Peyer's patch (tissue), 4 donors: ENCODE measurements around the gene ADRA2C. TPM values are rescaled to one million over a fixed set of nuclear protein-coding genes. Genes with fewer than 3 reads are reported as not detected.

Experiments
- DNase-seq, 3 donors: peaks; one replicate each; pipeline ENCODE4 v3.0.0-alpha.2; 2017 to 2019
- H3K27ac ChIP-seq, 4 donors: fragments of 200-600 bp; sonication (generic); one replicate each; pipeline ENCODE4 v1.5.1; 2016 to 2019
- H3K27me3 ChIP-seq, 2 donors: fragments of 200-600 bp; sonication (generic); one replicate each; pipeline ENCODE4 v1.5.1; 2019
- H3K36me3 ChIP-seq, 3 donors: fragments of 200-600 bp; sonication (generic); one replicate each; pipeline ENCODE4 v1.5.1; 2016 to 2019
- H3K4me1 ChIP-seq, 4 donors: fragments of 200-600 bp; sonication (generic); one replicate each; pipeline ENCODE4 v1.5.1; 2016 to 2019
- H3K4me3 ChIP-seq, 4 donors: fragments of 200-600 bp; sonication (generic); 1 replicate in 3 of 4; 2 replicates in 1 of 4; pipeline ENCODE4 v1.5.1; 2016 to 2019; ENCODE audit warnings: mild to moderate bottlenecking in 1 of 4
- H3K9me3 ChIP-seq, 4 donors: fragments of 200-600 bp; sonication (generic); one replicate each; pipeline ENCODE4 v1.5.1; 2016 to 2019; ENCODE audit warnings: mild to moderate bottlenecking in 1 of 4
- POLR2A ChIP-seq, 2 donors: fragments of 450-650 bp; IDR thresholded peaks; one replicate each; pipeline ENCODE4 v1.5.1; 2017; ENCODE audit warnings: antibody characterized with exemption in 2 of 2, mild to moderate bottlenecking in 2 of 2, moderate library complexity in 2 of 2
- total RNA-seq, 4 donors: library from RNA; depleted of rRNA; stranded (reverse); fragments of >200 nt; gene quantifications; one replicate each; pipeline ENCODE4 v1.1.0, GENCODE V29; 2016
- TF ChIP-seq, protein P1 (sequence below), 6 experiments: fragments of 450-650 bp in 4 of 6; fragments of 200-600 bp in 2 of 6; sonication (generic) in 1 of 6; IDR thresholded peaks; one replicate each; pipeline ENCODE4 v1.5.1; 2017 to 2019; ENCODE audit warnings: antibody characterized with exemption in 6 of 6, mild to moderate bottlenecking in 3 of 6, moderate library complexity in 1 of 6

ADRA2C gene
- total RNA-seq, 4 donors from 2014 or later = 0.76 to 5.0 (median 2.9) TPM

GRCh38 chr4:3791256-3791655 lies 25.1 kb downstream of the ADRA2C start:
- DNase-seq = no peak
- TF ChIP-seq, protein P1, sequence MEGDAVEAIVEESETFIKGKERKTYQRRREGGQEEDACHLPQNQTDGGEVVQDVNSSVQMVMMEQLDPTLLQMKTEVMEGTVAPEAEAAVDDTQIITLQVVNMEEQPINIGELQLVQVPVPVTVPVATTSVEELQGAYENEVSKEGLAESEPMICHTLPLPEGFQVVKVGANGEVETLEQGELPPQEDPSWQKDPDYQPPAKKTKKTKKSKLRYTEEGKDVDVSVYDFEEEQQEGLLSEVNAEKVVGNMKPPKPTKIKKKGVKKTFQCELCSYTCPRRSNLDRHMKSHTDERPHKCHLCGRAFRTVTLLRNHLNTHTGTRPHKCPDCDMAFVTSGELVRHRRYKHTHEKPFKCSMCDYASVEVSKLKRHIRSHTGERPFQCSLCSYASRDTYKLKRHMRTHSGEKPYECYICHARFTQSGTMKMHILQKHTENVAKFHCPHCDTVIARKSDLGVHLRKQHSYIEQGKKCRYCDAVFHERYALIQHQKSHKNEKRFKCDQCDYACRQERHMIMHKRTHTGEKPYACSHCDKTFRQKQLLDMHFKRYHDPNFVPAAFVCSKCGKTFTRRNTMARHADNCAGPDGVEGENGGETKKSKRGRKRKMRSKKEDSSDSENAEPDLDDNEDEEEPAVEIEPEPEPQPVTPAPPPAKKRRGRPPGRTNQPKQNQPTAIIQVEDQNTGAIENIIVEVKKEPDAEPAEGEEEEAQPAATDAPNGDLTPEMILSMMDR (IDR thresholded peaks at IDR 0.05) = no peak
- no peak for TF ChIP-seq POLR2A (IDR thresholded peaks at IDR 0.05)
- H3K27ac ChIP-seq = no peak overlapping the region
- no peaks in the 10 kb centered on the region for H3K27me3 ChIP-seq
- no peaks in the 10 kb centered on the region for H3K9me3 ChIP-seq
- no peaks in the 10 kb centered on the region for H3K4me1 ChIP-seq
- H3K36me3 ChIP-seq = no peaks in the 10 kb centered on the region
- H3K4me3 ChIP-seq = no peak overlapping the region

DNA sequence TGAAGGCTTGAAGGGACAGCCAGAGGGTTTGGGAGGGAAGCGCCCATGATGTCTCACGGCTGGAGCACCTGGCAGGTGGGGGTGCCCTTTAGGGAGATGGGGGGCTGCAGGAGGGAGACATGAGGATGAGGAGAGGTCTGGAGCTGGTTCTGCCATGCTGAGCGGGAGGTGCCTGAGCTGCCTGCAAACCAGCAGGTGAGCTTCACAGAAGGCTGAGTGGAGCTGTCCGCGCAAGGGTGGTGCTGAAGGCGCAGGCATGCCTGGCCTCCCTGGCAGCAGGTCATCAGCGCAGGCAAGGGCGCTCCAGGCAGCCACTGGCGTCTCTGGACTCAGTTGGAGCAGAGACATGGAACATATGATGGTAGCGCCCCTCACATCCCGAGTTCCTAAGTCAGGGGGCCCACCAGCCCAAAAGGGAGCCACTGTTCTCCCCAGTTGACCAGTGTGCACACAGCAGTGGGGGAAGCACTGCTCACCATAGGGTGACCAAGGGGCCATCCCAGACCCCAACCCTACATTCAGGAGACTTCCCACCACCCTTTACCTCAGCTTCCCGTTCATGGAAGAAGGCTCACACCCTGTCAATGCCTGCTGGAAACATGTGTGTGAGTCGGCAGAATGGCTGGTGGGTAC lies 25.8 kb downstream of the ADRA2C start:
- Histone ChIP-seq H3K27me3 (no peaks in the 10 kb centered on the region), H3K9me3 (no peaks in the 10 kb centered on the region), H3K4me3 (no peak overlapping the region), H3K36me3 (no peaks in the 10 kb centered on the region), H3K27ac (no peak overlapping the region), H3K4me1 (no peaks in the 10 kb centered on the region)
- DNase-seq = no peak
- no peak for TF ChIP-seq POLR2A (IDR thresholded peaks at IDR 0.05)
- TF ChIP-seq, protein P1 (IDR thresholded peaks at IDR 0.05) = no peak

GRCh38 chr4:3792813-3793212 lies 26.6 kb downstream of the ADRA2C start:
- Histone ChIP-seq H3K36me3 (no peaks in the 10 kb centered on the region), H3K4me3 (no peak overlapping the region), H3K27me3 (no peaks in the 10 kb centered on the region), H3K9me3 (no peaks in the 10 kb centered on the region), H3K4me1 (no peaks in the 10 kb centered on the region), H3K27ac (no peak overlapping the region)
- TF ChIP-seq, protein P1 (IDR thresholded peaks at IDR 0.05) = no peak
- no peak for TF ChIP-seq POLR2A (IDR thresholded peaks at IDR 0.05)
- no peak for DNase-seq

GRCh38 chr4:3793545-3793944 lies 27.4 kb downstream of the ADRA2C start:
- no peaks in the 10 kb centered on the region for H3K36me3 ChIP-seq
- no peaks in the 10 kb centered on the region for H3K9me3 ChIP-seq
- no peak for DNase-seq
- no peaks in the 10 kb centered on the region for H3K4me1 ChIP-seq
- no peak overlapping the region for H3K27ac ChIP-seq
- H3K27me3 ChIP-seq = no peaks in the 10 kb centered on the region
- TF ChIP-seq, protein P1 (IDR thresholded peaks at IDR 0.05) = no peak
- no peak for TF ChIP-seq POLR2A (IDR thresholded peaks at IDR 0.05)
- no peak overlapping the region for H3K4me3 ChIP-seq

DNA sequence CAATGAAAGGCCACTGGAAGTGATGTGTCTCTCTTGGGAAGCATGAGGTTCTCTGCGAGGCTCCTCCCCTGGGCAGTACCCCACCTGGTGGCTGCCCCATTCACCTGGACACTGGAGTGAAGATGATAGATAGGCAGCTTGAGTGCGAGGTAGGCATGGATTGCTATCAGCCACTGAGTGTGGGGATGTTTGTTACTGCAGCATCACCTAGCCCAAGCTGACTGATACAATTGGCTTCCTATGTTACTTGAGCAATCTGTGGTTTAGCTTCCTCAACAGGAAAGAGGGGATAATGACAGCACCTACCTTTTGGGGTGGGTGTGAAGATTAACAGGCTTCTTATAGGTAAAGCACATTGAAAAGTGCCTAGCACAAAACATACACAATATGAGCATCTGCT lies 30.8 kb downstream of the ADRA2C start:
- Histone ChIP-seq H3K4me3 (no peak overlapping the region), H3K27ac (no peak overlapping the region), H3K36me3 (no peaks in the 10 kb centered on the region), H3K9me3 (no peaks in the 10 kb centered on the region), H3K27me3 (no peaks in the 10 kb centered on the region), H3K4me1 (no peaks in the 10 kb centered on the region)
- no peak for DNase-seq
- TF ChIP-seq POLR2A (IDR thresholded peaks at IDR 0.05) = no peak
- TF ChIP-seq, protein P1 (IDR thresholded peaks at IDR 0.05) = no peak
